Karpas-422 (cell line): ENCODE measurements around the gene NOTCH4. TPM values are rescaled to one million over a fixed set of nuclear protein-coding genes. Genes with fewer than 3 reads are reported as not detected.
A peak's percentile ranks its signal among the peaks of the same experiment; 100 is the strongest.

Source experiments
- DNase-seq: peaks from one replicate; pipeline ENCODE4 v3.0.0-alpha.2; 2015
- H2AFZ ChIP-seq: fragments of 200-600 bp; sonication (generic); 2 replicates; pipeline ENCODE4 v1.6.1; 2014; ENCODE audit warnings: antibody characterized with exemption, low read length, mixed read lengths
- H3K27ac ChIP-seq: fragments of 200-600 bp; sonication (generic); 2 replicates; pipeline ENCODE4 v1.5.1; 2014; ENCODE audit warnings: mild to moderate bottlenecking, low read length, moderate library complexity
- H3K27me3 ChIP-seq: fragments of 200-600 bp; sonication (generic); 2 replicates; pipeline ENCODE4 v1.6.1; 2014; ENCODE audit warnings: low read length, mixed read lengths
- H3K36me3 ChIP-seq: fragments of 200-600 bp; sonication (generic); 2 replicates; pipeline ENCODE4 v1.6.1; 2014; ENCODE audit warnings: low read length, mixed read lengths; ENCODE audit not compliant: insufficient read depth
- H3K4me1 ChIP-seq: fragments of 200-600 bp; sonication (generic); 2 replicates; pipeline ENCODE4 v1.6.1; 2014; ENCODE audit warnings: mild to moderate bottlenecking, low read length, mixed read lengths
- H3K4me2 ChIP-seq: fragments of 200-600 bp; sonication (generic); 2 replicates; pipeline ENCODE4 v1.6.1; 2014; ENCODE audit warnings: low read length, low read depth, mild to moderate bottlenecking; ENCODE audit not compliant: poor library complexity, severe bottlenecking
- H3K4me3 ChIP-seq: fragments of 200-600 bp; sonication (generic); 2 replicates; pipeline ENCODE4 v1.5.1; 2014; ENCODE audit warnings: mild to moderate bottlenecking, antibody characterized with exemption, low read length, mixed read lengths
- H3K79me2 ChIP-seq: fragments of 200-600 bp; sonication (generic); 2 replicates; pipeline ENCODE4 v1.6.1; 2014; ENCODE audit warnings: mild to moderate bottlenecking, low read length, mixed read lengths
- H3K9ac ChIP-seq: fragments of 200-600 bp; sonication (generic); 2 replicates; pipeline ENCODE4 v1.6.0; 2014; ENCODE audit warnings: low read length
- H3K9me2 ChIP-seq: fragments of 200-600 bp; sonication (generic), shearing (Covaris generic); replicated peaks from 2 replicates; pipeline ENCODE4 v1.6.0; 2014; ENCODE audit warnings: mild to moderate bottlenecking, low read length, moderate library complexity; ENCODE audit not compliant: insufficient read depth
- H3K9me3 ChIP-seq: fragments of 300-700, 200-600 bp; sonication (generic); 2 replicates; pipeline ENCODE4 v1.6.1; 2014; ENCODE audit warnings: low read length, mixed read lengths
- H4K20me1 ChIP-seq: fragments of 200-600 bp; sonication (generic); 2 replicates; pipeline ENCODE4 v1.6.1; 2014; ENCODE audit warnings: mild to moderate bottlenecking, antibody characterized with exemption, low read length, low read depth; ENCODE audit not compliant: insufficient read depth
- total RNA-seq: library from RNA; depleted of rRNA; stranded (reverse); fragments of >200 nt; shearing (Covaris generic); gene quantifications from 2 replicates; pipeline ENCODE4 v1.2.3, GENCODE V29; 2014; ENCODE audit warnings: low replicate concordance

The NOTCH4 gene
- total RNA-seq, 1 experiment from 2014 or later: 1.5 TPM

DNA sequence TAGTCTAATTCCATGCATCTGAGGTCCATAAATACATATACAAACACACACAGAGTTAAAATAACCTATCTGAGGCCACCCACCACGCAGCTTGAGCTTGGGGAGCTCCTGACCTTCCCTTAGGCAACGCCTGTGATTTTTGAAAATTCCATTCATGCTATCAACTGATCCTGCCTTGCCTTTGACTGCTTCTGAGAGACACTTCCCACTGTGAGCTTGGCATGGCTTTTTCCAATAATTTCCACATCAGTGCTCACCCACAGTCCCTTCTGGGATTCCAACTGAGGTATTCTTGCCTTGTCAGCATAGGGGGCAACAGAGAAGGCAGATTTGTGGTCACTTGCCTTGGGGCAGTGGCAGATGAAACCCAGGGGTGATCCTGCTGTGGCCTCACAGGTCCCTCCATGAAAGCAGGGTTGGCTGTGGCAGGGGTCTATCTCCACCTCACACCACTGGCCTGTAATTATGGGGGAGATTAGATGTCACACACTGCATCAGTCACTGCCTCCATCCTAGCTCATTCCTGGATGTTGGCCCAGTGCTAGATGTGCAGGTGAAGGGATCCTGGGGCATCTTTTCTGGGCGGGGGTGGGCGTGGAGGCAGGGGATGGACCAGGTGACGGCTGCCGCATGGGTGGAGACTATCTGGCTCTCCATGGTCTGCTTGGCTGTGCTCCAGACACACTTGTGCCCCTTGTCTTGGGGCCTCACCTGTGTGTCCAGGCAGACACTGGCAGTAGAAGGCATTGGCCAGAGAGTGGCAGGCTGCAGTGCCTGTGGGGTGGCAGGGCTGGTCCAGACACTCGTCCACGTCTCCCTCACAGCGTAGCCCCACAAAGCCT lies 20.2 kb downstream of the NOTCH4 start:
- no peaks in the 10 kb centered on the region for H3K9me3 ChIP-seq
- no peak for DNase-seq
- H4K20me1 ChIP-seq: no peaks in the 10 kb centered on the region
- no peaks in the 10 kb centered on the region for H3K9me2 ChIP-seq
- no peaks in the 10 kb centered on the region for H3K79me2 ChIP-seq
- H3K36me3 ChIP-seq: no peaks in the 10 kb centered on the region
- H3K27ac ChIP-seq: no peak overlapping the region
- no peak overlapping the region for H2AFZ ChIP-seq
- H3K4me2 ChIP-seq: no peak overlapping the region
- H3K27me3 ChIP-seq: no peaks in the 10 kb centered on the region
- no peak overlapping the region for H3K4me3 ChIP-seq
- H3K4me1 ChIP-seq: peaks cover 11% of the 10 kb centered on the region
- H3K9ac ChIP-seq: no peak overlapping the region

DNA sequence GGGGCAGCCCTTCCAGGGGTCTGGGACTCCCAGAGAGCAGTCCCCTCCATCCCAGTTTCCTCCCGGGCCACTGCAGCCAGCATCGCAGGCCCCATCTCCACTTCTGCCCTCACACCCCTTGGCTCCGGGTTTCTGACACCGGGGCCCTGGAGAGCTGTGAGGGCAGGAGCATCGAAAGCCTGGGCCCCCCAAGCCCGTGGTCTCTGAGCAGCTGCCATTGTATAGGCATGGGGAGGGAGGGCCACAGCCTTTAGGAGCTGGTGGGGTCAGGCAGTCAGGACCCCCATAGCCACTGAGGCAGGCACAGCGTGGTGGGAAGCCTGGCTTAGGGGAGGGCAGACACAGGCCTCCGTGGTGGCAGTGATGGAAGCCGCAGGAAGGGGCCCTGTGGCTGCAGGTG lies 21.7 kb downstream of the NOTCH4 start:
- Histone ChIP-seq H3K9me3 (no peaks in the 10 kb centered on the region), H3K4me3 (no peak overlapping the region), H3K4me2 (no peak overlapping the region), H3K27ac (no peak overlapping the region), H4K20me1 (no peaks in the 10 kb centered on the region), H3K79me2 (no peaks in the 10 kb centered on the region), H3K4me1 (peaks cover 7% of the 10 kb centered on the region), H3K9me2 (no peaks in the 10 kb centered on the region), H3K36me3 (no peaks in the 10 kb centered on the region), H2AFZ (no peak overlapping the region), H3K9ac (no peak overlapping the region), H3K27me3 (no peaks in the 10 kb centered on the region)
- DNase-seq: peak; percentile 2

DNA sequence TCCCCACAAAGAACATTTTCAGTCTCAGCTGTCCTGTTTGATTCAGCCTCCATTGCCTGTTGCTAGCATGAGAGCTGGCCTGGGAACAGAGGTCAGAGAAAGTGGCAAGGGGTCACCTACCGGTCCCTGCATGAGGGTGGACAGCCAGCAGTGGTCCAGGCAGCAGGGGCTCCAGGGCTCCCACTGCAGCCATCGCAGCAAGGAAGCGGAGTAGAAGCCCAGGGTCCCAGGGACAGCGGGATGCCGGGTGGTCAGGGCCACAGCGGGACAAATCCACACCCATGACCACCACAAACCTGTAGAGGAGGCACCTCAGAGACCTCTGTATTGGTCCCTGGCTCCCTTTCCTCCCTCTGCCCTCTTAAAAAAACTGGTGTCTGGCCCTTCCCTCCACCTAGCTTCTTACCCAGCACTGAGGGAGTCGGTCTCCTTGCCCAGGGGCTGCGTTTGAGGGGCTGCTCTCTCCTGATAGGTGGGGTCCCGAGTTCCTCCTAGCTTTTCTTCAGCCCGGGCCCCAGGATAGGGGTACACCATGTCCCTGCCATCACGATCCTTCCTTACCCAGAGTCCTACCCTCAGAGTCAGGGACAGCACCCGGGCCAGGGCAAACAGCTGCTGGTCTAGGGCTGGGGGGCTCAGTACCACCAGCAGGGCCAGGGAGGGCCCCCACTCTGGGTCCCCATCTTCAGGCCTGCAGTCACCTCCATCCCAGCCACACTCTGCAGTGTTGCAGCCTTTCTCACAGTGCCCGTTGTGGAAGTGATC lies 23.0 kb downstream of the NOTCH4 start:
- Histone ChIP-seq H3K4me3 (no peak overlapping the region), H3K9me3 (no peaks in the 10 kb centered on the region), H3K79me2 (no peaks in the 10 kb centered on the region), H3K4me2 (no peak overlapping the region), H4K20me1 (no peaks in the 10 kb centered on the region), H3K9me2 (no peaks in the 10 kb centered on the region), H3K4me1 (peaks cover 18% of the 10 kb centered on the region), H3K36me3 (no peaks in the 10 kb centered on the region), H2AFZ (no peak overlapping the region), H3K9ac (no peak overlapping the region), H3K27me3 (no peaks in the 10 kb centered on the region), H3K27ac (no peak overlapping the region)
- peak; percentile 29 for DNase-seq

GRCh38 chr6:32198866-32199265 lies 25.0 kb downstream of the NOTCH4 start:
- H3K36me3 ChIP-seq: no peaks in the 10 kb centered on the region
- H4K20me1 ChIP-seq: no peaks in the 10 kb centered on the region
- peaks cover 33% of the 10 kb centered on the region for H3K4me1 ChIP-seq
- H3K9me2 ChIP-seq: no peaks in the 10 kb centered on the region
- H2AFZ ChIP-seq: no peak overlapping the region
- DNase-seq: peak; percentile 35
- no peak overlapping the region for H3K27ac ChIP-seq
- H3K4me2 ChIP-seq: no peak overlapping the region
- no peak overlapping the region for H3K4me3 ChIP-seq
- no peaks in the 10 kb centered on the region for H3K79me2 ChIP-seq
- H3K9me3 ChIP-seq: no peaks in the 10 kb centered on the region
- H3K9ac ChIP-seq: no peak overlapping the region
- H3K27me3 ChIP-seq: no peaks in the 10 kb centered on the region

- H3K27ac ChIP-seq: no peak overlapping the region
- H3K36me3 ChIP-seq: no peaks in the 10 kb centered on the region
- no peaks in the 10 kb centered on the region for H3K27me3 ChIP-seq
- H4K20me1 ChIP-seq: no peaks in the 10 kb centered on the region
- no peak overlapping the region for H3K4me2 ChIP-seq
- H3K9ac ChIP-seq: no peak overlapping the region
- H2AFZ ChIP-seq: no peak overlapping the region
- peaks cover 36% of the 10 kb centered on the region for H3K4me1 ChIP-seq
- H3K9me2 ChIP-seq: no peaks in the 10 kb centered on the region
- H3K4me3 ChIP-seq: no peak overlapping the region
- DNase-seq: no peak
- H3K9me3 ChIP-seq: no peaks in the 10 kb centered on the region
- no peaks in the 10 kb centered on the region for H3K79me2 ChIP-seq
Observed at GRCh38 chr6:32198345-32198696, 25.5 kb downstream of the NOTCH4 start.

DNA sequence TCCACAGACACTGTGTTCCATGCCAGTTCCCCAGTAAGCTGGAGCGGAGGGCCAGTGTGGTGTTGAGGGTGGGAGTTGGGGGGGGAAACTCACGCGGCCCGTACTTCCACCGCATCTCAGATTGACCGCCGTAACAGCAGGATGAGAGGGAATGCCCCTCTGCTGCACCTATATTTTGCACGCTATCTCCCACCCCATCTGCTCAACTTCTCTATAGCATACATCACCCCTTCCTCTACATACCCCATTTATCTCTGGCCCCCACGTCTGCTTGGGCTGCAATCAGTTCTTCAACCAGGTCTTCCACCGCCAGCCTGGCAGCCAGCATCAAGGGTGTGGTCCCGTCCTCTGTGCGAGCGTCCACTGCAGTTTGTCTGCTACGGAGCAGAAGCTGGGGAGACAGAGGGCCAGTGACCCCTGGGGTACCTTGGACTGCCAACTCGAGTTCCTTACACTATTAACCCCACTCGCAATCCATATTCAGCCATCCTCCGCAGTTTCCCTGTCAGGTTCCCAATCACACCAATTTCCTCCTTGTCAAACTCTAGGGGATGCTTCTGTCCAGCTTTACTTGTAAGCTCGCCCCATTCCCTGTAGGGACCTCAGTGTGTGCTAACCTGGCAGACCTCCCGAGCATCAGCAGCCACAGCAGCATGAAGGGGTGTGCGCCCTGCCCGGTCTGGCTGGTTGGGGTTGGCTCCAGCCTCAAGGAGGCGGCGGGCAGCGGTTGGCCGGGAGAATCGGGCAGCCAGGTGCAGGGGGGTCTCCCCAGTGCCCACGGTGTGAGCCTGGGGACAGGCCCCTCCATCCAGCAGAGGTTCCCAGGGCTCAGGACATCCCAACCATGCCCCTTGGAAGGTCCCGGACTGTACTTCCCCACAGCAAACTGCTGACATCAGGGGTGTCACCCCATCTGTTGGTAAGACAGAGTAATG lies 26.9 kb downstream of the NOTCH4 start:
- H3K9me2 ChIP-seq: no peaks in the 10 kb centered on the region
- peak overlapping the region; percentile 33; the same call in 1 of the 2 replicates for H2AFZ ChIP-seq
- H3K36me3 ChIP-seq: no peaks in the 10 kb centered on the region
- peak overlapping the region; percentile 83; the same call in 1 of the 2 replicates for H3K27ac ChIP-seq
- H3K4me1 ChIP-seq: peaks cover 45% of the 10 kb centered on the region
- no peaks in the 10 kb centered on the region for H3K27me3 ChIP-seq
- no peaks in the 10 kb centered on the region for H3K9me3 ChIP-seq
- H3K79me2 ChIP-seq: peaks cover 10% of the 10 kb centered on the region
- no peaks in the 10 kb centered on the region for H4K20me1 ChIP-seq
- peak overlapping the region; percentile 88 for H3K4me3 ChIP-seq
- H3K9ac ChIP-seq: peak overlapping the region; percentile 94
- DNase-seq: peak; percentile 62
- H3K4me2 ChIP-seq: peak overlapping the region; percentile 98

DNA sequence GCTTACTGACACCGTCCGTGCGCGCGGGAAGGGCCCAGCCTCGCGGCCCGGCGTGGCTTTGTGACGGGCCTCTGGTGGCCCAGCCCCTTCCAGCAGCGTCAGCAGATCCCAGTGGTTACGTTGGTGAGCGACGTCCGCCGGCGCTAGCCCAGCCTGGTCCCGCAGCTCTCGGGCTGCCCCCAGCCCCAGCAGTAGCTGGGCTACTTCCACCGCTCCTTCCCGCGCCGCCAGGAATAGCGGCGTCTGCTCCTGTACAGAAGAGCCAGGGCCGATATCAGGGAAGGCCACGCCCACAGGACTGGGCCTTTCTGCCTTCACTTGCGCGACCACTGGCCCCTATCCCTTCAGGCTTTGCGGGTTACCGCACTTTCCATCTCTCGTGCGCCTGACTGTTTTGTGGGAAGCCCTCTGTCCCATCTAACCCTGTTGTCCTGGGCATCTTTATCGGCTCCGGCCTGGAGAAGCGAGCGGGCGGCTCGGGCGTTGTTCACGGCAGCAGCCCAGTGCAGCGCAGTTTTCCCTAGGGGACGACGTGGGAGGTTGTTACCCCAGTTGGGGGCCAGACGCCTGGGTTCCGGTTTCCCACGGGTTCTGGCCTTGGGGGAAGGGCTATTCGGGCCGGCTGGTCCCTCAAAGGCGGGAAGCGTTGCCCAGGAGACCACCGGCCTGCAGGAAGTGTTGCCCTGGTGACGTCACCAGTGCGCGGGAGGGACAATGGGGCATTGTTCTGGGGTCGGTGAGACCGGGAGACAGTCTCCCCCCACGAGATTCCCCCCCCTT lies 27.8 kb downstream of the NOTCH4 start:
- peak overlapping the region; percentile 83 for H3K27ac ChIP-seq
- no peaks in the 10 kb centered on the region for H3K27me3 ChIP-seq
- peak; percentile 96 for DNase-seq
- peaks cover 18% of the 10 kb centered on the region for H3K79me2 ChIP-seq
- no peaks in the 10 kb centered on the region for H3K36me3 ChIP-seq
- H3K4me3 ChIP-seq: peak overlapping the region; percentile 88
- peak overlapping the region; percentile 33; the same call in 1 of the 2 replicates for H2AFZ ChIP-seq
- H3K9ac ChIP-seq: peak overlapping the region; percentile 94
- H3K4me1 ChIP-seq: peaks cover 54% of the 10 kb centered on the region
- H4K20me1 ChIP-seq: no peaks in the 10 kb centered on the region
- H3K9me2 ChIP-seq: no peaks in the 10 kb centered on the region
- peak overlapping the region; percentile 98 for H3K4me2 ChIP-seq
- no peaks in the 10 kb centered on the region for H3K9me3 ChIP-seq
